Measurements from ENCODE around the gene TUBA1B.

The TUBA1B gene

GRCh38 chr12:49089821-49090773, 41.1 kb downstream of the TUBA1B start:
- H3K27ac ChIP-seq (ENCODE audit: low read depth, low read length), result no peak overlapping the region
- H3K9me3 ChIP-seq (ENCODE audit: control insufficient read depth, insufficient read depth, low read length), result no peaks in the 10 kb centered on the region
- peaks cover 90% of the 10 kb centered on the region for H3K27me3 ChIP-seq (ENCODE audit: control insufficient read depth, insufficient read depth, low read length)
- H3K4me1 ChIP-seq (ENCODE audit: control insufficient read depth, insufficient read depth, low read length), result peaks cover 40% of the 10 kb centered on the region
- H3K4me3 ChIP-seq (ENCODE audit: low read depth, low read length), result peak overlapping the region; percentile 35; the same call in 1 of the 2 replicates
- no peak overlapping the region for H3K9ac ChIP-seq (ENCODE audit: low read depth, low read length)
- no peaks in the 10 kb centered on the region for H3K36me3 ChIP-seq (ENCODE audit: control insufficient read depth, insufficient read depth, low read length)

GRCh38 chr12:49088932-49089330, 42.3 kb downstream of the TUBA1B start:
- H3K27me3 ChIP-seq (ENCODE audit: control insufficient read depth, insufficient read depth, low read length), result peaks cover 78% of the 10 kb centered on the region
- H3K9me3 ChIP-seq (ENCODE audit: control insufficient read depth, insufficient read depth, low read length), result no peaks in the 10 kb centered on the region
- H3K4me3 ChIP-seq (ENCODE audit: low read depth, low read length), result 0 out of 2 replicates have a peak overlapping the region, but pooled peaks have one; percentile 32
- H3K36me3 ChIP-seq (ENCODE audit: control insufficient read depth, insufficient read depth, low read length), result no peaks in the 10 kb centered on the region
- no peak overlapping the region for H3K9ac ChIP-seq (ENCODE audit: low read depth, low read length)
- no peak overlapping the region for H3K27ac ChIP-seq (ENCODE audit: low read depth, low read length)
- peaks cover 30% of the 10 kb centered on the region for H3K4me1 ChIP-seq (ENCODE audit: control insufficient read depth, insufficient read depth, low read length)

DNA sequence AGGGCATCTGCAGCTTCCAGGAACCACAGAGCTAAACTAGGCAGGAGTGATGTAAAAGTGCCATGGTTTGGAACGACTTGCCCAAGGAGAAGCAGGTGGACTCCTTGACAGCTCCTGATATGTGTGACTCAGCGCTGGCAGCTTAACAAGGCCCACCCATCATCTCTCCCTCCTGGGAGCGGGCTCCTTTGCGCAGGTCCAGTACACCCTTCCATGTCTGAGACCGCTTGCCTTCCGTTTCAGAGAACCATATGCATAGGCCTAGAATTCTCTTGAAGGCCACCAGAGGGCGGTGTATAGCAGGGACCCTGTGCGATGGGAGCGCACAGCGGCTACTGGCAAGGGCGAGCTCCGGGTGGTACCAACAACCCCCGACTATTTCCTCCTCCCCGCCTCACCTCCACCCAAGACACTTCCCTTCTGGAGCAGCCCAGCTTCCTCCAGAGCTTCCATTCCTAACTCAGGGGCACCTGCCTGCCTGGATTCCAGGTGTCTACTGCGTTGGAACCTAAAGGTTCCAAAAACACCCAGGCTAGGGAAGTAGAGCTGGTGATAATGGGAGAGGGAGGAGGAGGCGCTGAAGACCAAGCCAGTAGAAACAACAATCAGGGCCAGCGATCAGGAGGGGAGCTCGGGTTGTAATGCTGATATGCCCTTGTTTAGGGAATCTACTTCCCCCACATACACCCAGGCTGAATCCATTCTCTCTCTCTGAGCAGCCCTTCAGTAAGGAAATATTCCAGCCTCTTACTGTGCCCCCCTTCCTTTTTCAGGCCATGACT, 42.9 kb downstream of the TUBA1B start:
- Histone ChIP-seq H3K27me3 (ENCODE audit: control insufficient read depth, insufficient read depth, low read length) (peaks cover 72% of the 10 kb centered on the region), H3K27ac (ENCODE audit: low read depth, low read length) (no peak overlapping the region), H3K9ac (ENCODE audit: low read depth, low read length) (no peak overlapping the region)

DNA sequence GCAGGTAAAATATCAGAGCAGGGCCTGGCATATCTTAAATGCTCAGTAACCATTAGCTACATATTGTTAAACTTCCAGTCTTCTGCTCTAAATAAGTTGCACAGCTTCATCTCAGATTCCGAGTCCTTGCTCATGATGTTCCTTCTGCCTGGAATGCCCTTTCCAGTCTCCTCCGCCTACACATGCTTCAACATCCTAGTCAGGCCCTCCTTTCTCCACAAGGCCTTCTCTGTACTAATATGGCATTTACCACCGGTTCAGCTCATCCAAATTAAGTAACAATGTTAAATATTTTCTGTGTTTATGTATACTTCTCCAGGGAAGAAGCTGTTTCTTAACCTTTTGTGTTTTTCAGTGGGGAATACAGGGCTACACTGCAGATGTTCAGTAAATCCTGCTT, 45.1 kb downstream of the TUBA1B start:
- H3K27me3 ChIP-seq (ENCODE audit: control insufficient read depth, insufficient read depth, low read length), result peaks cover 50% of the 10 kb centered on the region
- no peaks in the 10 kb centered on the region for H3K9me3 ChIP-seq (ENCODE audit: control insufficient read depth, insufficient read depth, low read length)
- no peaks in the 10 kb centered on the region for H3K36me3 ChIP-seq (ENCODE audit: control insufficient read depth, insufficient read depth, low read length)
- no peak overlapping the region for H3K4me3 ChIP-seq (ENCODE audit: low read depth, low read length)
- H3K9ac ChIP-seq (ENCODE audit: low read depth, low read length), result no peak overlapping the region
- H3K4me1 ChIP-seq (ENCODE audit: control insufficient read depth, insufficient read depth, low read length), result peaks cover 11% of the 10 kb centered on the region
- H3K27ac ChIP-seq (ENCODE audit: low read depth, low read length), result no peak overlapping the region

More for the DNA sequence above, 42.9 kb downstream of the TUBA1B start:
- H3K4me3 ChIP-seq (ENCODE audit: low read depth, low read length), result peak overlapping the region; percentile 32
- peaks cover 24% of the 10 kb centered on the region for H3K4me1 ChIP-seq (ENCODE audit: control insufficient read depth, insufficient read depth, low read length)
- H3K9me3 ChIP-seq (ENCODE audit: control insufficient read depth, insufficient read depth, low read length), result no peaks in the 10 kb centered on the region
- no peaks in the 10 kb centered on the region for H3K36me3 ChIP-seq (ENCODE audit: control insufficient read depth, insufficient read depth, low read length)

DNA sequence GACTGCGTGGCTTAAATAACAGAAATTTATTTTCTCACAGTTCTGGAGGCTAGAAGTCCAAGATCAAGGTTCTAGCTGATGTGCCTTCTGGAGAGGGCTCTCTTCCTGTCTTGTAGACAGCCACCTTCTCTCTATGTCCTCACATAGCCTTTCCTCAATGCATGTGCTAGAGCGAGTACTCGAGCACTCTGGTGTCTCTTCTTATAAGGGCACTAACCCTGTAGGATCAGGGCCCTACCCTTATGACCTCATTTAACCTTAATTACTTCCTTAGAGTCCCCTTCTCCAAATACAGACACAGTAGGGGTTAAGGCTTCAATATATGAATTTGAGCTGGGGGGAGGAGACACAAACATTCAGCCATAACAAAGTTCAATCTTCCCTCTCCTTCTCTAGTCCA, 46.8 kb downstream of the TUBA1B start:
- Histone ChIP-seq H3K27me3 (ENCODE audit: control insufficient read depth, insufficient read depth, low read length) (peaks cover 37% of the 10 kb centered on the region), H3K4me1 (ENCODE audit: control insufficient read depth, insufficient read depth, low read length) (peaks cover 10% of the 10 kb centered on the region), H3K9me3 (ENCODE audit: control insufficient read depth, insufficient read depth, low read length) (no peaks in the 10 kb centered on the region), H3K9ac (ENCODE audit: low read depth, low read length) (no peak overlapping the region), H3K36me3 (ENCODE audit: control insufficient read depth, insufficient read depth, low read length) (no peaks in the 10 kb centered on the region), H3K27ac (ENCODE audit: low read depth, low read length) (no peak overlapping the region), H3K4me3 (ENCODE audit: low read depth, low read length) (no peak overlapping the region)

DNA sequence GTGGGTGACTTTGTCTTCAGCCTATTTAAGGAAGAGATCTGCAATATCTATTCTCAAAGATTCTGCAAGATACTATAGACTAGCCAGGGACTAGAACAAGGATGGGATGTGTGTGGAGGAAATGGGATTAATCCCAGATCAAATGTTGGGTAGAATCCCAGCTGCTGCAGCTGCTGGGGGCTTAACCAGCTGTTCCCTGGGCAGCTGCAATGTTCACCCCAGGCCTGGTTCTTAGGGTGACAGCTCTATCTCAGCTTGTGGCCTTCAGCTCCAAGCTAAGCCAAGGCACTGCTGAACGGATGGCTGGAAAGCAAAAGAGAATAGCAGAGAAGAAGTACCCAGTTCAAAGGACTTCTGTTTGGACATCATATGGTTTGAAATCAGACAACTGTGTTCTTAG, 51.4 kb downstream of the TUBA1B start:
- Histone ChIP-seq H3K27ac (ENCODE audit: low read depth, low read length) (no peak overlapping the region), H3K4me3 (ENCODE audit: low read depth, low read length) (no peak overlapping the region), H3K27me3 (ENCODE audit: control insufficient read depth, insufficient read depth, low read length) (peaks cover 4% of the 10 kb centered on the region; the same call in 1 of the 2 replicates), H3K36me3 (ENCODE audit: control insufficient read depth, insufficient read depth, low read length) (no peaks in the 10 kb centered on the region), H3K4me1 (ENCODE audit: control insufficient read depth, insufficient read depth, low read length) (no peaks in the 10 kb centered on the region), H3K9ac (ENCODE audit: low read depth, low read length) (no peak overlapping the region), H3K9me3 (ENCODE audit: control insufficient read depth, insufficient read depth, low read length) (no peaks in the 10 kb centered on the region)
